ENCODE data around the gene COL4A1. TPM values are rescaled to one million over a fixed set of nuclear protein-coding genes. Genes with fewer than 3 reads are reported as not detected.

Gene COL4A1
- polyA plus RNA-seq, 1 donor (not counting 4 experiments of a cell fraction or from before 2014, with no cell fraction given): 22.3 TPM

DNA sequence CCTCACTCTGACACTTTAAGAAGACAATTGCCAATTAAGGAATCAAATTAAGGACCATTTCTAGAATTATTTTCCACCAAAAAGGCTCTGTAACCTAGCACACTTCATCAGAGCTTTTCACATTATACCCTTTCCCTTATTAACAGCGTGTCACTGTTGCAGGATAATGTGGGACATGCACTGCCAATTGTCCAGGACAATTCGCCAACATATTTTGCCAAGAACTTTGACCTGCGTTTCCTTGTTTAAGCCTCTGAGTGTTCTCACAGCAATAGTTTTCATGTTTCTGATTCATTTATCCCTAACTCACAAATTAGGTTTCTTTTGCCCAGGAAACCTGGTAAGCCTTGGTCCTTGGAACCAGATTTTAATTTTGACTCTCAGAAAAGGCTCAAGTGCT, 13.3 kb downstream of the COL4A1 start:
- Histone ChIP-seq H3K4me1 (ENCODE audit: control insufficient read depth, extremely low read depth, insufficient read depth, low read length) (no peaks in the 10 kb centered on the region), H2AFZ (ENCODE audit: control insufficient read depth, low read length) (no peak overlapping the region), H3K9ac (ENCODE audit: control insufficient read depth, extremely low read depth, insufficient read depth, low read length) (no peak overlapping the region), H3K9me3 (ENCODE audit: control insufficient read depth, low read depth, low read length) (no peaks in the 10 kb centered on the region), H3K4me3 (ENCODE audit: control insufficient read depth in 2 of 3, extremely low read depth in 1 of 3, insufficient read depth in 2 of 3, low read depth in 1 of 3, low read length in 3 of 3) (no peak overlapping the region), H3K36me3 (ENCODE audit: control insufficient read depth in 2 of 2, extremely low read depth in 1 of 2, insufficient read depth in 2 of 2, low read length in 2 of 2) (peaks cover 0 to 3% of the 10 kb centered on the region in 2 experiments), H3K9me1 (ENCODE audit: control insufficient read depth, extremely low read depth, insufficient read depth, low read length) (no peaks in the 10 kb centered on the region), H3K4me2 (ENCODE audit: control insufficient read depth, extremely low read depth, insufficient read depth, low read depth, low read length) (no peak overlapping the region), H3K79me2 (ENCODE audit: control insufficient read depth, insufficient read depth, low read length) (peaks cover 16% of the 10 kb centered on the region), H4K20me1 (ENCODE audit: control insufficient read depth, extremely low read depth, insufficient read depth, low read length) (no peaks in the 10 kb centered on the region), H3K27ac (ENCODE audit: control insufficient read depth, insufficient read depth, low read length) (no peak overlapping the region), H3K27me3 (ENCODE audit: control insufficient read depth, extremely low read depth, insufficient read depth, low read length) (no peaks in the 10 kb centered on the region)
- dilution Hi-C loops (cut with MboI; ENCODE audit: extremely low pct_ligation_motif_present, low sequenced_read_pairs): no loop called here
- DNase-seq (ENCODE audit: low read depth, low spot score) (no peak), FAIRE-seq (no peak)
- no peak for TF ChIP-seq EZH2 (IDR thresholded peaks at IDR 0.05; ENCODE audit: low read length)
- TF ChIP-seq, protein P1, sequence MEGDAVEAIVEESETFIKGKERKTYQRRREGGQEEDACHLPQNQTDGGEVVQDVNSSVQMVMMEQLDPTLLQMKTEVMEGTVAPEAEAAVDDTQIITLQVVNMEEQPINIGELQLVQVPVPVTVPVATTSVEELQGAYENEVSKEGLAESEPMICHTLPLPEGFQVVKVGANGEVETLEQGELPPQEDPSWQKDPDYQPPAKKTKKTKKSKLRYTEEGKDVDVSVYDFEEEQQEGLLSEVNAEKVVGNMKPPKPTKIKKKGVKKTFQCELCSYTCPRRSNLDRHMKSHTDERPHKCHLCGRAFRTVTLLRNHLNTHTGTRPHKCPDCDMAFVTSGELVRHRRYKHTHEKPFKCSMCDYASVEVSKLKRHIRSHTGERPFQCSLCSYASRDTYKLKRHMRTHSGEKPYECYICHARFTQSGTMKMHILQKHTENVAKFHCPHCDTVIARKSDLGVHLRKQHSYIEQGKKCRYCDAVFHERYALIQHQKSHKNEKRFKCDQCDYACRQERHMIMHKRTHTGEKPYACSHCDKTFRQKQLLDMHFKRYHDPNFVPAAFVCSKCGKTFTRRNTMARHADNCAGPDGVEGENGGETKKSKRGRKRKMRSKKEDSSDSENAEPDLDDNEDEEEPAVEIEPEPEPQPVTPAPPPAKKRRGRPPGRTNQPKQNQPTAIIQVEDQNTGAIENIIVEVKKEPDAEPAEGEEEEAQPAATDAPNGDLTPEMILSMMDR (optimal IDR thresholded peaks at IDR 0.05 in 1 of 3, IDR thresholded peaks at IDR 0.05 in 1 of 3, conservative IDR thresholded peaks at IDR 0.05 in 1 of 3; ENCODE audit: extremely low read depth in 1 of 3, insufficient read depth in 2 of 3, low read length in 3 of 3): no peak

DNA sequence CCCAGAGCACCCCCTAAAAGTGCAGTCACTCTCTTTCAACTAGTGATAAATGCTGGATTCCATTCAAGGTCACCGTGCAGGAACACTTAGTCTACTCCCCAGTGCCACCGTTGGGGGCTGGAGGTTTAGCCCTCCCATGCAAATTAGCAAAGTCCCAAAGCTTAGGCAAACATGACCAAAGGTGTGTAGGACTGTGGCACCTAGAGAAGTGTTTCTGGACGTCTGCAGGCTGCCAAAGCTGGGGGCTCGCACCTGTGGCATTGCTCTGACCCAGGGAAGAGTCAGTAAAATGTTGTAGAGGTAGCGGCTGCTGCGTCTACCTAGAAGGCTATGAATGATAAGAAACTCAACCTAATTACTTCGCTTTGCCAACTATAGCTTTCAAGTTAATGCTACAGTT, 13.9 kb downstream of the COL4A1 start:
- peaks cover 0 to 3% of the 10 kb centered on the region in 2 experiments for H3K36me3 ChIP-seq (ENCODE audit: control insufficient read depth in 2 of 2, extremely low read depth in 1 of 2, insufficient read depth in 2 of 2, low read length in 2 of 2)
- H3K4me2 ChIP-seq (ENCODE audit: control insufficient read depth, extremely low read depth, insufficient read depth, low read depth, low read length): no peak overlapping the region
- H3K79me2 ChIP-seq (ENCODE audit: control insufficient read depth, insufficient read depth, low read length): peaks cover 14% of the 10 kb centered on the region
- H3K9me3 ChIP-seq (ENCODE audit: control insufficient read depth, low read depth, low read length): no peaks in the 10 kb centered on the region
- no peaks in the 10 kb centered on the region for H4K20me1 ChIP-seq (ENCODE audit: control insufficient read depth, extremely low read depth, insufficient read depth, low read length)
- no peak for DNase-seq (ENCODE audit: low read depth, low spot score)
- TF ChIP-seq, protein P1 (optimal IDR thresholded peaks at IDR 0.05 in 1 of 3, IDR thresholded peaks at IDR 0.05 in 1 of 3, conservative IDR thresholded peaks at IDR 0.05 in 1 of 3; ENCODE audit: extremely low read depth in 1 of 3, insufficient read depth in 2 of 3, low read length in 3 of 3): no peak
- no peak for TF ChIP-seq EZH2 (IDR thresholded peaks at IDR 0.05; ENCODE audit: low read length)
- no peaks in the 10 kb centered on the region for H3K4me1 ChIP-seq (ENCODE audit: control insufficient read depth, extremely low read depth, insufficient read depth, low read length)
- FAIRE-seq: no peak
- H3K4me3 ChIP-seq (ENCODE audit: control insufficient read depth in 2 of 3, extremely low read depth in 1 of 3, insufficient read depth in 2 of 3, low read depth in 1 of 3, low read length in 3 of 3): no peak overlapping the region
- no peaks in the 10 kb centered on the region for H3K9me1 ChIP-seq (ENCODE audit: control insufficient read depth, extremely low read depth, insufficient read depth, low read length)
- H3K9ac ChIP-seq (ENCODE audit: control insufficient read depth, extremely low read depth, insufficient read depth, low read length): no peak overlapping the region
- H3K27me3 ChIP-seq (ENCODE audit: control insufficient read depth, extremely low read depth, insufficient read depth, low read length): no peaks in the 10 kb centered on the region
- H3K27ac ChIP-seq (ENCODE audit: control insufficient read depth, insufficient read depth, low read length): no peak overlapping the region
- no peak overlapping the region for H2AFZ ChIP-seq (ENCODE audit: control insufficient read depth, low read length)
- dilution Hi-C loops (cut with MboI; ENCODE audit: extremely low pct_ligation_motif_present, low sequenced_read_pairs): no loop called here

Data from keratinocyte (primary cell).